ENCODE results near the gene URB1. TPM values are rescaled to one million over a fixed set of nuclear protein-coding genes. Genes with fewer than 3 reads are reported as not detected.

Gene URB1
- total and polyA plus RNA-seq, 2 experiments from 2014 or later = 7.7 to 44.1 TPM

DNA sequence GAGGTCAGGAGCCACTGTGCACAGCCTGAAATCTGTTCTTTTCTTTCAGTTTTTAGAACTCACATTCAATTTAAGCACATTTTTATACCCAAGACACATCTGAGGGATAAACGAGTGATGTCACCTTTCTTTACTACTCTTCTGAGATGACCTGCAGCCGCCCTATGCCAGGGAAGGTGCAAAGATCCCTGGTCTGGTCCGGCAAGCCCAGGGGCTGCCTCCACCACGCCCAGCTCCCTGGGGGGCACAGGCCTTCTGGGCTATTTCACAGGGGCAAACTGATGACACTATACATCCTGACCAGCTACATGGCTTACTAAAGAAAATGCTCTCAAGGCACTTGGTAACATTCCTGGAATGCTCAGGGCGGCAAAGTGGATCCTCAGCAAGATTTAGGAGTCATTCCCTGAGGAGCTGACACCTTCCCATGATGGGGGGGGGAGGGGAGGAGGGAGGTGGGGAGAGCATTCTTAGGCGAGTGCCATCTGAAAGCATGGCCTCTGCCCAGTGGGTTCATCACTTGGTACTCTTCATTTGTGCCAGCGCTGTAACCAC, 82.8 kb downstream of the URB1 start:
- peaks cover 25% of the 10 kb centered on the region for H3K36me3 Mint-ChIP-seq (ENCODE audit: low read depth)
- peaks cover 22% of the 10 kb centered on the region for H3K36me3 ChIP-seq (ENCODE audit: insufficient read depth)

More for the DNA sequence above, 82.8 kb downstream of the URB1 start:
- Histone ChIP-seq H3F3A (replicated peaks; ENCODE audit: low read depth) (peaks cover 12% of the 10 kb centered on the region; the same call in 1 of the 2 replicates), H3K27me3 (ENCODE audit: insufficient read depth) (no peaks in the 10 kb centered on the region), H3K4me3 (no peak overlapping the region), H4K20me1 (replicated peaks; ENCODE audit: insufficient read depth) (peaks cover 6% of the 10 kb centered on the region), H3K4me1 (ENCODE audit: insufficient read depth) (peaks cover 7% of the 10 kb centered on the region; the same call in 1 of the 2 replicates), H3K79me2 (replicated peaks; ENCODE audit: insufficient read depth) (no peaks in the 10 kb centered on the region; the same call in 1 of the 2 replicates), H2AFZ (no peak overlapping the region), H3K27ac (ENCODE audit: low read depth) (no peak overlapping the region), H3K9me2 (ENCODE audit: insufficient read depth) (no peaks in the 10 kb centered on the region), H3K4me2 (no peak overlapping the region)
- ATAC-seq (no peak), DNase-seq (ENCODE audit: low spot score) (peak; percentile 21)
- H3K27ac Mint-ChIP-seq = no peak overlapping the region
- H3K4me1 Mint-ChIP-seq = peaks cover 17% of the 10 kb centered on the region
- TF ChIP-seq, protein P1, sequence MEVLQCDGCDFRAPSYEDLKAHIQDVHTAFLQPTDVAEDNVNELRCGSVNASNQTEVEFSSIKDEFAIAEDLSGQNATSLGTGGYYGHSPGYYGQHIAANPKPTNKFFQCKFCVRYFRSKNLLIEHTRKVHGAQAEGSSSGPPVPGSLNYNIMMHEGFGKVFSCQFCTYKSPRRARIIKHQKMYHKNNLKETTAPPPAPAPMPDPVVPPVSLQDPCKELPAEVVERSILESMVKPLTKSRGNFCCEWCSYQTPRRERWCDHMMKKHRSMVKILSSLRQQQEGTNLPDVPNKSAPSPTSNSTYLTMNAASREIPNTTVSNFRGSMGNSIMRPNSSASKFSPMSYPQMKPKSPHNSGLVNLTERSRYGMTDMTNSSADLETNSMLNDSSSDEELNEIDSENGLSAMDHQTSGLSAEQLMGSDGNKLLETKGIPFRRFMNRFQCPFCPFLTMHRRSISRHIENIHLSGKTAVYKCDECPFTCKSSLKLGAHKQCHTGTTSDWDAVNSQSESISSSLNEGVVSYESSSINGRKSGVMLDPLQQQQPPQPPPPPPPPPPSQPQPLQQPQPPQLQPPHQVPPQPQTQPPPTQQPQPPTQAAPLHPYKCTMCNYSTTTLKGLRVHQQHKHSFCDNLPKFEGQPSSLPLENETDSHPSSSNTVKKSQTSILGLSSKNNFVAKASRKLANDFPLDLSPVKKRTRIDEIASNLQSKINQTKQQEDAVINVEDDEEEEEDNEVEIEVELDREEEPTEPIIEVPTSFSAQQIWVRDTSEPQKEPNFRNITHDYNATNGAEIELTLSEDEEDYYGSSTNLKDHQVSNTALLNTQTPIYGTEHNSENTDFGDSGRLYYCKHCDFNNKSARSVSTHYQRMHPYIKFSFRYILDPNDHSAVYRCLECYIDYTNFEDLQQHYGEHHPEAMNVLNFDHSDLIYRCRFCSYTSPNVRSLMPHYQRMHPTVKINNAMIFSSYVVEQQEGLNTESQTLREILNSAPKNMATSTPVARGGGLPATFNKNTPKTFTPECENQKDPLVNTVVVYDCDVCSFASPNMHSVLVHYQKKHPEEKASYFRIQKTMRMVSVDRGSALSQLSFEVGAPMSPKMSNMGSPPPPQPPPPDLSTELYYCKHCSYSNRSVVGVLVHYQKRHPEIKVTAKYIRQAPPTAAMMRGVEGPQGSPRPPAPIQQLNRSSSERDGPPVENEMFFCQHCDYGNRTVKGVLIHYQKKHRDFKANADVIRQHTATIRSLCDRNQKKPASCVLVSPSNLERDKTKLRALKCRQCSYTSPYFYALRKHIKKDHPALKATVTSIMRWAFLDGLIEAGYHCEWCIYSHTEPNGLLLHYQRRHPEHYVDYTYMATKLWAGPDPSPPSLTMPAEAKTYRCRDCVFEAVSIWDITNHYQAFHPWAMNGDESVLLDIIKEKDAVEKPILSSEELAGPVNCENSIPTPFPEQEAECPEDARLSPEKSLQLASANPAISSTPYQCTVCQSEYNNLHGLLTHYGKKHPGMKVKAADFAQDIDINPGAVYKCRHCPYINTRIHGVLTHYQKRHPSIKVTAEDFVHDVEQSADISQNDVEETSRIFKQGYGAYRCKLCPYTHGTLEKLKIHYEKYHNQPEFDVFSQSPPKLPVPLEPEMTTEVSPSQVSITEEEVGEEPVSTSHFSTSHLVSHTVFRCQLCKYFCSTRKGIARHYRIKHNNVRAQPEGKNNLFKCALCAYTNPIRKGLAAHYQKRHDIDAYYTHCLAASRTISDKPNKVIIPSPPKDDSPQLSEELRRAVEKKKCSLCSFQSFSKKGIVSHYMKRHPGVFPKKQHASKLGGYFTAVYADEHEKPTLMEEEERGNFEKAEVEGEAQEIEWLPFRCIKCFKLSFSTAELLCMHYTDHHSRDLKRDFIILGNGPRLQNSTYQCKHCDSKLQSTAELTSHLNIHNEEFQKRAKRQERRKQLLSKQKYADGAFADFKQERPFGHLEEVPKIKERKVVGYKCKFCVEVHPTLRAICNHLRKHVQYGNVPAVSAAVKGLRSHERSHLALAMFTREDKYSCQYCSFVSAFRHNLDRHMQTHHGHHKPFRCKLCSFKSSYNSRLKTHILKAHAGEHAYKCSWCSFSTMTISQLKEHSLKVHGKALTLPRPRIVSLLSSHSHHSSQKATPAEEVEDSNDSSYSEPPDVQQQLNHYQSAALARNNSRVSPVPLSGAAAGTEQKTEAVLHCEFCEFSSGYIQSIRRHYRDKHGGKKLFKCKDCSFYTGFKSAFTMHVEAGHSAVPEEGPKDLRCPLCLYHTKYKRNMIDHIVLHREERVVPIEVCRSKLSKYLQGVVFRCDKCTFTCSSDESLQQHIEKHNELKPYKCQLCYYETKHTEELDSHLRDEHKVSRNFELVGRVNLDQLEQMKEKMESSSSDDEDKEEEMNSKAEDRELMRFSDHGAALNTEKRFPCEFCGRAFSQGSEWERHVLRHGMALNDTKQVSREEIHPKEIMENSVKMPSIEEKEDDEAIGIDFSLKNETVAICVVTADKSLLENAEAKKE (CRISPR knock-in tag; IDR thresholded peaks at IDR 0.05) = no peak
- TF ChIP-seq, protein P2, sequence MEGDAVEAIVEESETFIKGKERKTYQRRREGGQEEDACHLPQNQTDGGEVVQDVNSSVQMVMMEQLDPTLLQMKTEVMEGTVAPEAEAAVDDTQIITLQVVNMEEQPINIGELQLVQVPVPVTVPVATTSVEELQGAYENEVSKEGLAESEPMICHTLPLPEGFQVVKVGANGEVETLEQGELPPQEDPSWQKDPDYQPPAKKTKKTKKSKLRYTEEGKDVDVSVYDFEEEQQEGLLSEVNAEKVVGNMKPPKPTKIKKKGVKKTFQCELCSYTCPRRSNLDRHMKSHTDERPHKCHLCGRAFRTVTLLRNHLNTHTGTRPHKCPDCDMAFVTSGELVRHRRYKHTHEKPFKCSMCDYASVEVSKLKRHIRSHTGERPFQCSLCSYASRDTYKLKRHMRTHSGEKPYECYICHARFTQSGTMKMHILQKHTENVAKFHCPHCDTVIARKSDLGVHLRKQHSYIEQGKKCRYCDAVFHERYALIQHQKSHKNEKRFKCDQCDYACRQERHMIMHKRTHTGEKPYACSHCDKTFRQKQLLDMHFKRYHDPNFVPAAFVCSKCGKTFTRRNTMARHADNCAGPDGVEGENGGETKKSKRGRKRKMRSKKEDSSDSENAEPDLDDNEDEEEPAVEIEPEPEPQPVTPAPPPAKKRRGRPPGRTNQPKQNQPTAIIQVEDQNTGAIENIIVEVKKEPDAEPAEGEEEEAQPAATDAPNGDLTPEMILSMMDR (conservative IDR thresholded peaks at IDR 0.05; ENCODE audit: low read depth in 2 of 2) = no peak
- TF ChIP-seq ZNF331 (CRISPR knock-in tag; IDR thresholded peaks at IDR 0.05; ENCODE audit: low read depth) = no peak
- no peak for TF ChIP-seq STAT1 (IDR thresholded peaks at IDR 0.05; ENCODE audit: unreplicated experiment)
- no peaks in the 10 kb centered on the region for H3K9me3 Mint-ChIP-seq
- peaks cover 10% of the 10 kb centered on the region for H3K27me3 Mint-ChIP-seq (ENCODE audit: insufficient read depth, low read depth, poor library complexity)
- no peak overlapping the region for H3K4me3 Mint-ChIP-seq
